Upper lobe of left lung (tissue), 4 donors: ENCODE data around the gene CANX.
"Not testable (repeated sequence)": the region's sequence is repeated elsewhere in the genome, so short reads cannot be mapped to it uniquely, and the experiment has no call there.

Experiments
- EP300 ChIP-seq, 4 donors: sonication (generic); formaldehyde crosslinking; IDR thresholded peaks; one replicate each; pipeline ENCODE4 v1.5.1; 2017; ENCODE audit warnings: antibody characterized with exemption in 4 of 4, control low read depth in 2 of 4
- POLR2A ChIP-seq, 4 donors: fragments of 450-650 bp; IDR thresholded peaks; one replicate each; pipeline ENCODE4 v1.5.1; 2016 to 2017; ENCODE audit warnings: antibody characterized with exemption in 4 of 4, mild to moderate bottlenecking in 2 of 4
- TF ChIP-seq, protein P1 (sequence below), 6 experiments: fragments of 450-650 bp in 4 of 6; fragments of 200-600 bp in 2 of 6; sonication (generic) in 2 of 6; IDR thresholded peaks; one replicate each; pipeline ENCODE4 v1.5.1; 2016 to 2019; ENCODE audit warnings: antibody characterized with exemption in 6 of 6

DNA sequence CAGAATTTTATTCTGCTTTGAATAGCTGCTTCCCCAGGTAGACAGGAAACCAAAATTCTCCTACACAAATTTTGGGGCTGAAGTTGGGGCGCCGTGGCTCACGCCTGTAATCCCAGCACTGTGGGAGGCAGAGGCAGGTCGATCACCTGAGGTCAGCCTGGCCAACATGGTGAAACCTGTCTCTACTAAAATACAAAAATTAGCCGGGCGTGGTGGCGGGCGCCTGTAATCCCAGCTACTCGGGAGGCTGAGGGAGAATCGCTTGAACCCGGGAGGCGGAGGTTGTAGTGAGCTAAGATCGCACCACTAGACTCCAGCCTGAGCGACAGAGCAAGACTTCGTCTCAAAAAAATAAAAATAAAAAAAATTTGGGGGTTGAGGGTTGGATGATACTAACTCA lies 1.2 kb upstream of the CANX start:
- TF ChIP-seq, protein P1, sequence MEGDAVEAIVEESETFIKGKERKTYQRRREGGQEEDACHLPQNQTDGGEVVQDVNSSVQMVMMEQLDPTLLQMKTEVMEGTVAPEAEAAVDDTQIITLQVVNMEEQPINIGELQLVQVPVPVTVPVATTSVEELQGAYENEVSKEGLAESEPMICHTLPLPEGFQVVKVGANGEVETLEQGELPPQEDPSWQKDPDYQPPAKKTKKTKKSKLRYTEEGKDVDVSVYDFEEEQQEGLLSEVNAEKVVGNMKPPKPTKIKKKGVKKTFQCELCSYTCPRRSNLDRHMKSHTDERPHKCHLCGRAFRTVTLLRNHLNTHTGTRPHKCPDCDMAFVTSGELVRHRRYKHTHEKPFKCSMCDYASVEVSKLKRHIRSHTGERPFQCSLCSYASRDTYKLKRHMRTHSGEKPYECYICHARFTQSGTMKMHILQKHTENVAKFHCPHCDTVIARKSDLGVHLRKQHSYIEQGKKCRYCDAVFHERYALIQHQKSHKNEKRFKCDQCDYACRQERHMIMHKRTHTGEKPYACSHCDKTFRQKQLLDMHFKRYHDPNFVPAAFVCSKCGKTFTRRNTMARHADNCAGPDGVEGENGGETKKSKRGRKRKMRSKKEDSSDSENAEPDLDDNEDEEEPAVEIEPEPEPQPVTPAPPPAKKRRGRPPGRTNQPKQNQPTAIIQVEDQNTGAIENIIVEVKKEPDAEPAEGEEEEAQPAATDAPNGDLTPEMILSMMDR (IDR thresholded peaks at IDR 0.05) = not testable (repeated sequence)
- TF ChIP-seq EP300, POLR2A (IDR thresholded peaks at IDR 0.05): not testable (repeated sequence)
